HCT116 (cell line): Measurements from ENCODE around the gene WASHC2A.
"Not testable (repeated sequence)": the region's sequence is repeated elsewhere in the genome, so short reads cannot be mapped to it uniquely, and the experiment has no call there.

ENCODE experiments used
- YY1 ChIP-seq: IDR thresholded peaks from 2 replicates; pipeline ENCODE4 v1.6.1; 2011; ENCODE audit warnings: low read length, low read depth, moderate library complexity, mild to moderate bottlenecking; ENCODE audit not compliant: insufficient replicate concordance; ENCODE audit errors: extremely low read depth
- TF ChIP-seq, protein P1 (sequence below): IDR thresholded peaks from 2 replicates; pipeline ENCODE4 v1.6.1; 2012
- TF ChIP-seq, protein P2 (sequence below), 3 experiments: fragments of 200-600 bp in 1 of 3; sonication (generic) in 1 of 3; IDR thresholded peaks in 2 of 3; conservative IDR thresholded peaks in 1 of 3; 2 replicates each; pipeline ENCODE4 v1.5.1; 2012 to 2017; ENCODE audit warnings: low read depth in 2 of 3, low read length in 2 of 3, antibody characterized with exemption in 1 of 3, borderline replicate concordance in 1 of 3, control low read depth in 1 of 3, mild to moderate bottlenecking in 1 of 3, mixed read lengths in 1 of 3, mixed run types in 1 of 3, moderate library complexity in 1 of 3; ENCODE audit not compliant: insufficient read depth in 1 of 3

DNA sequence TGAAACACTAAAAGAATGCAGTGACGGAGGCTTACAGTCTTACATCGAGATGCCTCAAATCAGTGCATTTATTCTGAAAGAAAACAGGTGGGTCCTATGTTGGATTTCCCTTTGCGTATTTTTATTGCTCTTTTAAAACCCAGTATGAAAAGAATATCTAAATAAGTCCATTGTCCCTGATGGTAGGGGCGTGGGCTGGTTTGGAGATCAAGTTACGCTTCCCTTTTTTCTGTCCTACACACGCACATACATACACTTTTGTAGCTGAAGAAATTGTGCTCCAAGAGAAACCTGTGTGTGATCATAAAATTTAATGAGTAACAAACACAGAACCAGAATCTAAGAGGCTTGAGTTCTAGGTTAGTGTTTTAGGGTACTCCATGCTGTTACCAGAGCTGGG is 64.6 kb downstream of the WASHC2A start:
- TF ChIP-seq, protein P1, sequence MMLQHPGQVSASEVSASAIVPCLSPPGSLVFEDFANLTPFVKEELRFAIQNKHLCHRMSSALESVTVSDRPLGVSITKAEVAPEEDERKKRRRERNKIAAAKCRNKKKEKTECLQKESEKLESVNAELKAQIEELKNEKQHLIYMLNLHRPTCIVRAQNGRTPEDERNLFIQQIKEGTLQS, result not testable (repeated sequence)
- not testable (repeated sequence) for TF ChIP-seq YY1
- TF ChIP-seq, protein P2, sequence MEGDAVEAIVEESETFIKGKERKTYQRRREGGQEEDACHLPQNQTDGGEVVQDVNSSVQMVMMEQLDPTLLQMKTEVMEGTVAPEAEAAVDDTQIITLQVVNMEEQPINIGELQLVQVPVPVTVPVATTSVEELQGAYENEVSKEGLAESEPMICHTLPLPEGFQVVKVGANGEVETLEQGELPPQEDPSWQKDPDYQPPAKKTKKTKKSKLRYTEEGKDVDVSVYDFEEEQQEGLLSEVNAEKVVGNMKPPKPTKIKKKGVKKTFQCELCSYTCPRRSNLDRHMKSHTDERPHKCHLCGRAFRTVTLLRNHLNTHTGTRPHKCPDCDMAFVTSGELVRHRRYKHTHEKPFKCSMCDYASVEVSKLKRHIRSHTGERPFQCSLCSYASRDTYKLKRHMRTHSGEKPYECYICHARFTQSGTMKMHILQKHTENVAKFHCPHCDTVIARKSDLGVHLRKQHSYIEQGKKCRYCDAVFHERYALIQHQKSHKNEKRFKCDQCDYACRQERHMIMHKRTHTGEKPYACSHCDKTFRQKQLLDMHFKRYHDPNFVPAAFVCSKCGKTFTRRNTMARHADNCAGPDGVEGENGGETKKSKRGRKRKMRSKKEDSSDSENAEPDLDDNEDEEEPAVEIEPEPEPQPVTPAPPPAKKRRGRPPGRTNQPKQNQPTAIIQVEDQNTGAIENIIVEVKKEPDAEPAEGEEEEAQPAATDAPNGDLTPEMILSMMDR (IDR thresholded peaks at IDR 0.05 in 2 of 3, conservative IDR thresholded peaks at IDR 0.05 in 1 of 3; ENCODE audit: borderline replicate concordance in 1 of 3, insufficient read depth in 1 of 3, low read depth in 2 of 3, low read length in 2 of 3), result not testable (repeated sequence)
